HG02588 (cell line): Measurements from ENCODE around the gene MICAL3.

ENCODE experiments used
- ATAC-seq: cut with Tn5 transposase; IDR thresholded peaks from one replicate; pipeline ENCODE4 v1.9.1; 2021; ENCODE audit warnings: mild to moderate bottlenecking, moderate library complexity; ENCODE audit not compliant: unreplicated experiment

MICAL3 gene

DNA sequence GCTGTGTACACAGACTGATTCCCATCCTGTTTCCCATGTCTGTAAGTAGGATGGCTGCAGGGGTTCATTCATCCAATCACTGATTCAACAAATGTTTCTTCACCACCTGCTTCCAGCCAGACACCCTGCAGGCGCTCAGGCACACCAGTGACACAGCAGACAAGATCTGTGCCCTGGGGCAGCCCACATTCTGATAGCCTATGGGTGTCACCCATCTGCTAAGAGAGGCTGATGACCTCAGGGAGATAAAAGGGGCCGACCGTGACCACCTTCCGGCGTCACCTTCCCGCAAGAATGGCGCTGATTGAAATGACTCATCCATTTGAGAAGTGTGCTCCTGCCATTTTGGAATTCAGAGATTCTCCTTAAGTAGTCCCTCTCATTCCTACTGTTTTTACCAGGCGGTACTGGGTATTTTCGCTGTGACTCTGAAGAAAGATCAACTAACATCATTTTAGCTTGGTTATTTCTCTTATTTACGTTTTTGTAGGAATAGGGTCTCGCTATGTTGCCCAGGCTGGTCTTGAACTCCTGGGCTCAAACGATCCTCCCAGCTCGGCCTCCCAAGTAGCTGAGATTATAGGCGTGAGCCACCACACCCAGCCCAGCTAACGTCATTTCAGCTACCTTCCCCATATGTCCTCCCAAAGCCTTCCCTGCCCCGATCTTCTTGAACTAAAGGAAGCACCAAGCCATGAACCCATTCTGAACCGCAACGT is 176.8 kb downstream of the MICAL3 start:
- no peak for ATAC-seq

DNA sequence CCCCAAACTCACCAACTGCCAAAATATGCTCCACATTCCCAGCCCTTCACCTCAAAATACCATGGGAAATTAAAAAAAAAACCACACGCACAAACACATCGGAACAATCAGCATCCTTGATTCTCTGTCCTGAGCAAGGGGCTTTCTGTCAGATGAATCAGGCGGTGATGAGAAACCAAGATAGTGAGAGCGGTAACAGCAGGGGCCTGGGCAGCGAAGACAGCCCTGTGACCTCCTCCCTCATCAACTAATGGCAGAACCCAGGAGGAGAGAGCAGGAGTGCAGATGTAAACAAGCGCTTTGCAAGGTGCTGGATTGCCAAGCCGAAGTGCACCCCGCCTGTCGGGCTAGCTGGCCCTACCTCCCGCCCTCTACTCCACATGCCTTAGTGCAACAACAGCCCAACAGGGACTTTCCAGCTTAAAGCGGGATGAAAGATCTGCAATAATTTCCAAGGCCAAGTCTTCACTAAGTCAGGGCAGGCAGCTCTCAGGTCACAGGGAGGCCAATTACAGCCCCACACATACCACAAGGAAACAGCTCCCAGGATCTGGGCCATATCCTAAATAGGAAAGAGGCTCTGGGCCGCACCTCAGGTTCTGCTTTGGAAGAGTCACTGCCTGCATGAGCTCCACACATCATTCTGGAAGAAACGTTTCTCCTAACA is 177.9 kb downstream of the MICAL3 start:
- ATAC-seq, result no peak

DNA sequence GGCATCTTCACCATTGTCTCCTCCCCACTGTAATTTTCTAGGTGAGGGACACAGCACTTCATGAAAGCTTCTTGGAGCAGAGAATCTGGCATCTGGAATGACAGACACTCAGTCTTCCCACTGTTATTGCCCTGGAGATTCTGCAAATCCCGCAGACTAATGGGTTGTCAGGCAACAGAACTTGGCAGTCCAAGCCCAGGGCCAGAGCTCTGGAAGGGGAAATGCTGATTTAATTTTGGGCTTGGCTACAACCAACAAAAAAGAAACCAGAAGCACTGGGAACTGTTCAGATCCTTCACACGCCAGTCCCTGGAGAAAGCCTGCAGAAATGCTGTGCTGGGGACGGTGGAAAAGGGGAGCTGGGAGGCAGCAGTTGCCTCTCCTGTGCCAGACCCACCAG is 178.6 kb downstream of the MICAL3 start:
- ATAC-seq, result no peak

DNA sequence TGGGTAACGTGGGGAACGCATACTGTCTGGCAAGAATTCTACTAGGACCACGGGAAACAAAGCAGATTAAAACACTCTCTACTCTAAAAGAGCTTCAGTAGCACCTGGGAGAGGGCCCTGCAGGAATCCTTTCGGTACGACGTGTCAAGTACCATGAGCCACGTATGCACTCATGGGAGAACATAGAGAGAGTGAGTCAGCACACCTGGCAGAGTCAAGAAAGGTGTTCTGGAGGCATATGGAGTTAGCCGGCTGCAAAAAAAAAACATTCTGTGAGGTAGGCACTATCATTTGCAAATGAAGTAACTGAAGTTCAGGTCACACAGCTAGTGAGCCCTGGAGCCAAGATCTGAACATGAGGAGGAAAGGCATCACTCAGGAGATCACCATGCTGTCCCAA is 179.0 kb downstream of the MICAL3 start:
- no peak for ATAC-seq

DNA sequence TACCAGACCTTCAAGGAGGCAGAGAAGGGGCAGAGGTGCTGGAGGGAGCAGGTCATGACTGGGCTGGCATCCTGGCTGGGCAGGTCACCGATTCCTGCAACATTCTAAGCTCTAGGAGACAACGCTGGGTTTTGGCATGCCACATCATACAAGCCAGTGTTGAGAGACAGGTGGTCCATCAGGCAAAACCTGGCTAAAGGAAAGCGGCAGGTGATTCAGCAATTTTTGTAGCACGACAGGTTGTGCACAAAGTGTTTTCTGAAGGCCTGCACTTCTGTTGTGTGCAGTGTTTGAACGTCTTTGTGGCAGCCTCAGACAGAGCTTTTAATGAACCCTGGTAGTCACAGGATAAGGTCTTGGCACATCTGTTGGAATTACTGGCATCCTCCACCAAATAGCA is 180.2 kb downstream of the MICAL3 start:
- ATAC-seq, result no peak

DNA sequence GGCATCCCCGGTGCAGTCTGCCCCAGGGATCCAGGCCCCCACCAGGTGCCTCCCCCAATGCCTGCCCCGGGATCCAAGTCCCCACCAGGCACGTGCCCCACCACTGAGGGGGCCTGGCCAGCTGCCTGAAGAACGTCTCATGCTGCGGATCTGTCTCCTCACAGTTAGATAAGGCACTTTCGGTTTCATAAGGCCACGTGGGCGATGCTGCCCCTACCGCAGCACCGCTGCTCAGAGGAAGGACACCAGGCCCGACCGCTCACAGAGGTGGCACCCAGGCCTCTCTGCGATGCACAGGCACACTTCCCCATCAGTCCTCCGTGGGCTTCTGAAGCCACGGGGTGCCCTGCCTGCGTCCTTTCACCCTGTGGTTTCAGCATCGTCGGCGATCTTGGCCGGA is 182.0 kb downstream of the MICAL3 start:
- no peak for ATAC-seq

DNA sequence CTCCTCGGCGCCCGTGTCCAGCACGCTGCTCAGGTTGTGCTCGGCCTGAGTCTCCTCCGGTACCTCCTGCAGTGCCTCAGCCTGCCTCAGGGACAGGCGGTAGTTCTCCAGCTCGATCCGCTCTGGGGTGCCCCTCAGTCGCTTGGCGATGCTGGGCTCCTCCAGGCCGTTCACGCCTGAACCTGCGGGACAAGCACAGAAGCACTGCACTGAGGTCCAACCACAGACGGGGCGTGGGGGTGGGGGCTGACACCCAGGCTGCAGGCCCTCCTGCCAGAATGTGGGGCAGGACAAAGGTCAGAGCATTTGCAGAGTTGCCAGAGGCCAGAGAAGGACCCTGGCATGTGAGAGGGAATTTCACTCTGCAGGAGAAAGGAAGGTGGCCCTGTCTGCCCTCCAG is 182.5 kb downstream of the MICAL3 start:
- ATAC-seq, result no peak

DNA sequence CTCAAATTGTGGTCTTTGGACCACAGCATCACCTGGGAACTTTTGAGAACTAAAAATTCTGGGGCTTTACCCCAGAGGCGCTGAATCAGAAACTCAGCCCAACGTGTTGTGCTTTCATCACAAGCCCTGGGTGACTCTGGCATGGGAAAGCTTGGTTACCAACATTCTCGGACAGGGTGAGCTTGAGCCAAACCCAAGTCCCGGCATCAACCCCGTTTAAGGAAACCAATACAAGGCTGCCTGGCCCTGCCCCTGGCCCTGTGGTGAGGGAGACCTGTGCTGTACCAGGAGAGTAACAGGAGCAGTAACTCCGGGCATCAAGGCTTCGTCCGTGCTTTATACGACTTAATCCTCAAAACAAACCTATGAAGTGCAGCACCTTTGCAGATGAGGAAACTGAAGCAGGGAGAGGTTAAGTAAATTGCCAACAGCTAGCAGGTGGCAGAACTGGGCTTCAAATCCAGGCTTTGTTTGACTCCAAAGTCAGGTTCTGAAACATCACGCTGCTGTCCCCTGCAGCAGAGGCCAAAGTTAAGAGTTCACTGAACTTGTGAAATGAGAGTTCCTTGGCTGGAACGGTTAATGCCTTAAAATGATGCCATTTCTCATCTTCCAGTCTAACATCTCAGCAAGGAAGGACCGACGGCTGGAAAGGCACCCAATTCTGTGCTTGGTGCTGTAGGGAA is 186.0 kb downstream of the MICAL3 start:
- ATAC-seq, result no peak

DNA sequence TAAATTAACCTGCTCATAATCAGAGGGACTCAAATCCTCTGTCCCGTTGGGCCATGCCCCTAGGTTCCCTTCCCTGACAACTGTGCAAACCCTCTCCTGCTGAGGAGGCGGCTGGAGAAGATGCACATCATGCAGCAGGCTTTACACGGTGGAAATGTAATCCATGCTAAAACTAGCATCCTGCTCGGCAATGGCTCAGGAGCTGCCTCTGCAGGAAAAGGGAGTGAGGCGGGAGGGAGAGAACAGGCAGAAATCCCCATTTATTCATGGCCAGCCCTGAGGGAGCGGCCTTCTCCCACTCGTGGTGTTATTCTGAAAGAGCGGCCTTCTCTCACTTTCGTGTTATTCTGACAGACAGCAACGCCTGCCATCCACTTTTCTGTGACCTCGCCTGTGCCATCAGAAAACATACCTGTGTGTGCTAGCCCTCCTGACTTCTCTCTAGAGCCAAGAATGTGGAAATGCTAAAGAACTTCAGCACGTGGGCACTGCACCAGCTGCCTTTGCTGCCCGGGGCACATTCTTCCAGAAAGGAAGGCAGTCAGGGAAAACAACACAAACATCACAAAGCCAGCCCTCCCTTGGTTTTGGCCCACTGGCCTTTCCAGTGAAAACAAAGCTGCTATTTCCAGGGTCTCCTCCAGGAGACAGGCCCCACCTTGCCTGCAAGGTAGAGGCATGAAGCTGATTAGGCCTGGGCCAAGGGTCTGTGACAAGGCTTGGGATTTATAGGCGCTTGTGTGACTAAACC is 187.2 kb downstream of the MICAL3 start:
- ATAC-seq, result no peak

DNA sequence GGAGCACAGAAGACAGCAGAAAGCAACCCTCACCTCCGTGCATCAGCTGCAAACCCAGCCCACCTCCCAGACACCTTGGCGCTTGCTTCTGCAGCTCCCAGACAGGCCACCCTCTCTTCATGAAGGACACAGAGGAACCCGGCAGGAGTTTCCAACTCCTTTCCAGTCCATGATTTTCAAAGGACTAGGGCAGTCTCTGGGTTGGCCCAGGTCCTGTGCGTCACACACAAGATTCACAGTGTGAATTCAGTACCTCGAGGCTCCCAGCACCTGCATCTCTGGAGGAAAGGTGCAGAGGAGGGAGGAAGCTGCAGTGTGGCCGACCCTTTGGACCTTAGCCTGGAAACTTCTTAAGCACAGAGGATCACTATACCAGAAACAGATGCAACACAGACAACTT is 189.1 kb downstream of the MICAL3 start:
- no peak for ATAC-seq

DNA sequence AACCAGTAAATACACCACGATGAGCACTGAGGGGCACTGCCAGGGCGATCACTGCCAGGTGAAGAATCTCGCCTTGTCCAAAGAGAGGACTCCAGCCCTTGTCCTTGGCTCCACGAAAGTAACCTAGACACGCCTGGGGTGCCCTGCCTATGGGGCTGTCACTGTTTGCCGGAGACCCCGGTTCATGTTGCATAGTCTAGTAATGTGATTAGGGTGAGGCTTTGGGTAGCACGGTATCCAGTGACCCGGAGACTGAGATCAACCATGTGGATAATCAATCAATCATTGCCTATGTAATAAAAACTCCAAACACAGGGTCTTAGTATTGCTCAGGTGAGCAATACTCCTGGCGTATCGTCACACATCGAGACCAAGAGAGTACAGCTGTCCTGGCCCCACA is 190.9 kb downstream of the MICAL3 start:
- no peak for ATAC-seq

DNA sequence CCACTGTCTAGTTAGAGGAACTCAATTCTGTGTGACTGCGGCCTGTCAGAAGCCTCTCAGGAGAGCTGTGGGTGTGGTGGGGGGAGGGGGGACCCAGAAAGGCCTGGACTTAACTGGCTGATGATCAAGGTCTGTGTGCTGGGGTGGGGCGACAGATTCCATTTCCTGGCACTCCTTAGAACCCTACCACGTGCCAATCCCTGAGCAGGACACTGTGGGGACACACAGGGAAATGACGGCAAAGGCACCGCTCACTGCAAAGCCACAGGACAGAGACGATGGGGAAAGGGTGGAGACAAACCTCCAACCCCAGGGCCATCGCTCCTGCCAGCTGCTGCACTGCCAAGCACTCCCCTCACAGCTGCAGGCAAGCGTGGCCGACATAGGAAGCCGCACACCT is 191.7 kb downstream of the MICAL3 start:
- ATAC-seq, result no peak

DNA sequence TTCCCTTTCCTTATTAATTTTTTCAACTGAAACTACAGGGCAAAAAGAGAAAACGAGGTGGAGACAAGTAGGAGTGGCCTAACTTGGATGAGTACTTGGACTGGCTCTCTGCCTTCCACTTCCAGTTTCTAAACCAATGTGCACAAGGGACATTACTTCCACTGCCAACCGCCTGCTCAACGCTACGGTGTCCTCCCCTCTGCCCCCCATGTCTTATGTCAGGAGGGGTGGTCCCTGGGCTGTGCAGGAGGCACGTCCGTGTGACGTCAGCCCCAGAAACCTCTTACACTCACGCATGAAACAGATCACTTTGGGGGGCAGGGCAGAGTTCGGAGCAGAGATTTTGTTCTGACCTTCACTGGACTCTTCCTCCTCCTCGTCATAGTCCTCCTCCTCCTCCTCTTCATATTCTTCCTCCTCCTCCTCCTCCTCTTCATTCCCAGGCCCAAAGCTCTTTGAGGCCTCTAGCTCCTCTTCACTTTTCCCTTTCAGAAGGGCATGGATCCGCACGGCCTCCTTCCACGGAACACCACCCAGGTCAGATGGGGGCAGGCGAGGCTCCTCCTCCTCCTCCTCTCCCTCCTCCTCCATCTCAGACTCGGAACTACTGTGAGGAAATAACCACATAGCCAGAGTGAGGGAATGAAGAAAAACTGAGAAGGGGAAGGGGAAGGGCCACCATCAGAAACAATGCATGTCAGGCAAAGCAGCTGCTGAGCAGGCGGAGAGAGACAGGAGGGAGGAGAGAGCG is 192.7 kb downstream of the MICAL3 start:
- no peak for ATAC-seq

DNA sequence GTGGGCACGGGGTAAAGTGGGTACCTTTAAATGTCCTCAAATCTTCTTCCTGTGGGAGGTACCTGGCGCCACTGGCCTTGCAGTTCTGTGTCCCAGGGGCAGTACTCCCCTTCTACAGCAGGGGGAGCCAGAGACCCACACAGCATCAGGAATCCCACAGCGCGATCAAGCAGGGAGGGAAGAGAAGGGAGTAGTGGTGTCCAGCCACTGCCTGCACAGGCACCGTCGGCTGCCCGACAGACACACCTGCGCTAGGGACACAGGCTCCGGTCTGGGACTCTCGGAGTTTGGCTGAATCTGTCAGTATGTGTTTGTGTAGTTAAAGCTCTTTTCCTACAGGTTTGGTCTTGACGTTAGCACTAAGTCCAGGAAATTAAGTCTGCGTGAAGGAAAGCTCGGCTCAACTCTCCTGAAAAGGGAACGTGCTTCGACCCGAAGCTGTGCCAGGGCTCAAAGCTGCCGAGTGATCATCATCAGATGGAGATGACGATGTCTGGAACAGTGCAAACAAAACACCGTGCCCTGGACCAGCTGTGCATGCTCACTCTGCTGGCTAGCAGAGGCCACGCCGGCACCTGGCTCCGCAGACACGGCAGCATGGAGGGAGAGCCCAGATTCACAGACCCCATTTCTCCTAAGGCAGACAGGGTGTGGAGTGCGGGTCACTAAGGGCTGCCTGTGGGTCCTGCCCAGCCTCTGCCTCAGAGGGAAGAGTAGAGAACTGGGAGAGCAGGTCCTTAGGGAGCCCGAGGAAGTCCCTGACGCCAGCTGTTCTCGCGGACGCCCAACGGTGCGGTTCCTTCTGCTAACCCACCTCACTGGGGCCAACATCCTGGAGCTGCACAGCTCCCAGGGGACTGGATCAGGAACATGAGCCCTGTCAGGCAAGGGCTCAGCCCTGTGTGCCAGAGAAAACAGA is 194.1 kb downstream of the MICAL3 start:
- ATAC-seq, result no peak

DNA sequence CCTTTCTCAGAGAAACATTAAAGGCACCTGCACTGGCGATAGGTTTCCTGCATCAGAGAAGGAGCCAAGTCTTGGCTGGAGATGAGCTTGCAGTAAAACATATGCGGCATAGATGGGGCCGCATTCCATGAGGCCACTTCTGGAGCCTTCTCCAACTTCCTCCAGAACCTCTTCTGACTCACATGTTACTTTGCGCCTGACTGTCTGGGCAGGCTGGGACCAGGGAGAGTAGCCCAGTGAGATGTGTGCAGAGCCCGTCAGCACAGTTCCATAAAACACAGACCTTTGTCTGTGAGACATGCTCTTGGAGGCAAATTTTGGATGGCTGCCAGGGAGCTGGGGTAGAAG is 194.7 kb downstream of the MICAL3 start:
- no peak for ATAC-seq

DNA sequence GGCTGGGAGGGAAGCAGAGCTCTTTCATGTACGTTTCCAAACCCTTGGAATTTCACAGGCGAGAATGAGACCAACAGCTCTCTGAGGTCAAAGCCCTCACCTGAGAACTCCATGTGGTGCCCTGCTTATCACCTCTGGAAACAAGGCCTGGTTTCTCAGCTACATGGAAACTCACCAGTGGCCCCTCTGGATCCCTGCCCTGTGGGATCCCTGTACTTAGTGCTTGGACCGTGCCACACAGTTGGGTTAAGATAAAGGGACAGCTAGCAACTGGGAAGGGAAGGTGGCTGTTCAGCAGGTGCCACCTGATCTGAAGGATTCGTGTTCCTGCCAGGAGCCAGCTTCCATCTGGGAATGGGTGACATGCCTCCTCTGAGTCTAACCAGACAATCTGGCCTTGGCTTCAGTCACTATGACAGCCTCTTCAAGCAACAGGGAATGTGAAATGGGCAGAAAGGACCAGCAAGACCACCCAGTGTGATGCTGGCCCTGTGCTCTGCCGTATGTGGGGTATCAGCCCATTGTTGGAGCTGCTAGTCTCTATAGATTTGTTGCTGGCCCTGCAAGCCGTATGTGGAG is 195.8 kb downstream of the MICAL3 start:
- no peak for ATAC-seq

DNA sequence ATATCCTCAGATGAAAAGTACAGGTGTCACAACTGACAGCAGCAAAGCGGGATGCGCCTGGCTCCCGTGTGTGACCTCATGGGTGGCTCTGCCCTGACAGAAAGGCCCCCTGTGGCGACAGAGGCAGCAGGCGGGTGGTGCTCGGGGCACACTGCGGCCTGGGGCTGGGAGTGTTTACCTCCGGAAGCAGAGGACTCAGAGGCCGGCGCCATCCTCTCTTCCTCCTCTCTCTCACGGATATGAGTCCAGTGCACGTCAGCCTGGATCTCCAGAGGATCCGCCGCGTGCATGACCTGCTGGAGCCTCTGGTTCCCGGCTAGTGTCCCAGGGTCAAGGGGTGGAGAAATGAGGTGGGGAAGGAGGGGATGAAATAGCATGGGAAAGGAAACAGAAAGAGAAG is 196.9 kb downstream of the MICAL3 start:
- no peak for ATAC-seq

DNA sequence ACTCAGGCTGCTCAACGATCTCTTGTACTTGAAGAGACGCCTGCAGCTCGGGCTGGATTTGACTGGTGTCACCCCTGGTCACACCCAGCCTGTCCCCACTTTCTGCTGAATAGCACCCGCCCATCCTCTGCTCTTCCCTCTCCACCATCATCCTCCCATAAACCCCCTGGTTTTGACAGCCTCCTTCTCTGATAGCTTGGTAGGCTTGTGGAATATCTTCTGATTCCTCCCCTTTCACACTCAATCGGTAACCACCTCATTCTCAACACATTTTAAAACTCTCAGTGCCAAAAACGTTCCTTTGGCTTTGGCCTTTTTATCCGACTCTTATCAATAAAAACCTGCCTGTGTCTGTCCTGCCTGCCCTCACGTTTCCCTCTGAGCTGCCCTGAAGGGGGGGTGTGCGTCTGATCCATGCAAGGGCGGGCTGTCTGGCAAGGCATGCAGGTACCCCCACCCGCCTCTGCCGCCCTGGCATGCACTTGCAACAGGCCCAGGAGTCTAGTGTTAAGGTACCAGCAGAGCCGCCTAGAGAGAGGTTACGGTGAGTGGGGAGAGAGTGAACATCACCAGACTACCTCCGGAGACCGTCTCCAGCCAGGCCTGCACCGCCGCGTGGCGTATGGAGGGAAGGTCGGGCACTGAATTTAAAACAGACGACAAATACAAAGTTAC is 198.3 kb downstream of the MICAL3 start:
- no peak for ATAC-seq

DNA sequence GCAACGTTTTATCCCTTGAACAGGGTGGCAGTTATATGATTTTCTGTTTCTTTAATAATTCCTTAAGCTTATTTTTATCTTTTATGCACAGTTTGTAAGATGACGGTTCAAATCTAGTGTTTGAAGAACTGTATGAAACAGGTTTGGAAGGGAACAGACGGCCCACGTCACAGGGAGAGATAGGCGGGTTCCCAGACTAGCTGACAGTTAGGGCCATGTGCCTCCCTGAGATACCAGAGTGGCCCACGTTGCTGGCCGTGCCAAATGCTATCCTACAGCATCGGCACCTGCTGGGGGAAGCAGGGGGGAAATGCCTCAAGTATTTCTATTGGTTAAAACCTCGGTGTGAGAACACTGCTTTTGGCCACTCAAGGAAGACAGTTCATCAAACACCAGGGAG is 199.9 kb downstream of the MICAL3 start:
- no peak for ATAC-seq
